ENCODE measurements around the gene TXNL4B.
"Not testable (repeated sequence)": the region's sequence is repeated elsewhere in the genome, so short reads cannot be mapped to it uniquely, and the experiment has no call there.

The TXNL4B gene

GRCh38 chr16:72073560-72074230 is 19.7 kb downstream of the TXNL4B start:
- Mint-ChIP-seq H3K4me3 (no peak overlapping the region), H3K9me3 (no peaks in the 10 kb centered on the region), H3K4me1 (ENCODE audit: low read depth) (no peaks in the 10 kb centered on the region), H3K27ac (no peak overlapping the region), H3K36me3 (ENCODE audit: low read depth) (no peaks in the 10 kb centered on the region), H3K27me3 (ENCODE audit: low read depth) (no peaks in the 10 kb centered on the region)
- DNase-seq (ENCODE audit: low spot score): no peak

GRCh38 chr16:72072514-72073342 is 20.7 kb downstream of the TXNL4B start:
- H3K4me1 Mint-ChIP-seq (ENCODE audit: low read depth): no peaks in the 10 kb centered on the region

GRCh38 chr16:72068930-72069329 is 24.5 kb downstream of the TXNL4B start:
- DNase-seq (ENCODE audit: low spot score): no peak

More at GRCh38 chr16:72072514-72073342, 20.7 kb downstream of the TXNL4B start:
- H3K27ac Mint-ChIP-seq: no peak overlapping the region
- no peak for DNase-seq (ENCODE audit: low spot score)
- no peaks in the 10 kb centered on the region for H3K36me3 Mint-ChIP-seq (ENCODE audit: low read depth)
- no peaks in the 10 kb centered on the region for H3K27me3 Mint-ChIP-seq (ENCODE audit: low read depth)
- no peak overlapping the region for H3K4me3 Mint-ChIP-seq
- no peaks in the 10 kb centered on the region for H3K9me3 Mint-ChIP-seq

GRCh38 chr16:72066747-72067146 is 26.7 kb downstream of the TXNL4B start:
- Mint-ChIP-seq H3K4me1 (ENCODE audit: low read depth) (no peaks in the 10 kb centered on the region), H3K9me3 (no peaks in the 10 kb centered on the region), H3K27me3 (ENCODE audit: low read depth) (no peaks in the 10 kb centered on the region), H3K4me3 (no peak overlapping the region), H3K27ac (no peak overlapping the region), H3K36me3 (ENCODE audit: low read depth) (no peaks in the 10 kb centered on the region)
- DNase-seq (ENCODE audit: low spot score): no peak

More at GRCh38 chr16:72068930-72069329, 24.5 kb downstream of the TXNL4B start:
- Mint-ChIP-seq H3K4me1 (ENCODE audit: low read depth) (no peaks in the 10 kb centered on the region), H3K27ac (no peak overlapping the region), H3K36me3 (ENCODE audit: low read depth) (no peaks in the 10 kb centered on the region), H3K9me3 (no peaks in the 10 kb centered on the region), H3K27me3 (ENCODE audit: low read depth) (no peaks in the 10 kb centered on the region), H3K4me3 (no peak overlapping the region)

- H3K27ac Mint-ChIP-seq: no peak overlapping the region
These were observed 29.0 kb downstream of the TXNL4B start for GRCh38 chr16:72064361-72064894.

GRCh38 chr16:72061564-72061963 is 31.9 kb downstream of the TXNL4B start:
- no peak for DNase-seq (ENCODE audit: low spot score)
- no peak overlapping the region for H3K4me3 Mint-ChIP-seq
- H3K27ac Mint-ChIP-seq: no peak overlapping the region
- no peaks in the 10 kb centered on the region for H3K9me3 Mint-ChIP-seq
- no peaks in the 10 kb centered on the region for H3K4me1 Mint-ChIP-seq (ENCODE audit: low read depth)
- H3K27me3 Mint-ChIP-seq (ENCODE audit: low read depth): no peaks in the 10 kb centered on the region
- H3K36me3 Mint-ChIP-seq (ENCODE audit: low read depth): no peaks in the 10 kb centered on the region

More at GRCh38 chr16:72064361-72064894, 29.0 kb downstream of the TXNL4B start:
- Mint-ChIP-seq H3K9me3 (no peaks in the 10 kb centered on the region), H3K36me3 (ENCODE audit: low read depth) (no peaks in the 10 kb centered on the region), H3K27me3 (ENCODE audit: low read depth) (no peaks in the 10 kb centered on the region), H3K4me3 (no peak overlapping the region), H3K4me1 (ENCODE audit: low read depth) (no peaks in the 10 kb centered on the region)
- DNase-seq (ENCODE audit: low spot score): no peak

- H3K4me3 Mint-ChIP-seq: no peak overlapping the region
- no peaks in the 10 kb centered on the region for H3K9me3 Mint-ChIP-seq
- no peak for DNase-seq (ENCODE audit: low spot score)
- H3K4me1 Mint-ChIP-seq (ENCODE audit: low read depth): no peaks in the 10 kb centered on the region
- H3K27ac Mint-ChIP-seq: no peak overlapping the region
- no peaks in the 10 kb centered on the region for H3K27me3 Mint-ChIP-seq (ENCODE audit: low read depth)
- H3K36me3 Mint-ChIP-seq (ENCODE audit: low read depth): no peaks in the 10 kb centered on the region
These were observed 33.0 kb downstream of the TXNL4B start for GRCh38 chr16:72060405-72060804.

GRCh38 chr16:72059060-72059459 is 34.4 kb downstream of the TXNL4B start:
- not testable (repeated sequence) for H3K27ac Mint-ChIP-seq; DNase-seq (ENCODE audit: low spot score)

GRCh38 chr16:72057313-72057712 is 36.1 kb downstream of the TXNL4B start:
- H3K27ac Mint-ChIP-seq; H3K36me3 Mint-ChIP-seq (ENCODE audit: low read depth); H3K9me3 Mint-ChIP-seq: not testable (repeated sequence)

More at GRCh38 chr16:72059060-72059459, 34.4 kb downstream of the TXNL4B start:
- H3K36me3 Mint-ChIP-seq (ENCODE audit: low read depth); H3K27me3 Mint-ChIP-seq (ENCODE audit: low read depth); H3K4me1 Mint-ChIP-seq (ENCODE audit: low read depth); H3K4me3 Mint-ChIP-seq; H3K9me3 Mint-ChIP-seq: not testable (repeated sequence)

GRCh38 chr16:72055911-72056310 is 37.5 kb downstream of the TXNL4B start:
- Mint-ChIP-seq H3K9me3 (no peaks in the 10 kb centered on the region), H3K36me3 (ENCODE audit: low read depth) (no peaks in the 10 kb centered on the region), H3K4me3 (no peak overlapping the region), H3K27ac (no peak overlapping the region), H3K27me3 (ENCODE audit: low read depth) (no peaks in the 10 kb centered on the region), H3K4me1 (ENCODE audit: low read depth) (no peaks in the 10 kb centered on the region)
- DNase-seq (ENCODE audit: low spot score): no peak

More at GRCh38 chr16:72057313-72057712, 36.1 kb downstream of the TXNL4B start:
- DNase-seq (ENCODE audit: low spot score); H3K4me3 Mint-ChIP-seq; H3K27me3 Mint-ChIP-seq (ENCODE audit: low read depth); H3K4me1 Mint-ChIP-seq (ENCODE audit: low read depth): not testable (repeated sequence)

GRCh38 chr16:72054254-72054847 is 39.1 kb downstream of the TXNL4B start, which contains the start of gene HP:
TSS of gene HP (plus strand) at chr16:72054505. CDS start at chr16:72054653, 148 bp downstream.
- H3K9me3 Mint-ChIP-seq; DNase-seq (ENCODE audit: low spot score); H3K4me1 Mint-ChIP-seq (ENCODE audit: low read depth); H3K27ac Mint-ChIP-seq; H3K27me3 Mint-ChIP-seq (ENCODE audit: low read depth); H3K4me3 Mint-ChIP-seq; H3K36me3 Mint-ChIP-seq (ENCODE audit: low read depth): not testable (repeated sequence)

- Mint-ChIP-seq H3K4me3 (no peak overlapping the region), H3K36me3 (ENCODE audit: low read depth) (no peaks in the 10 kb centered on the region), H3K27ac (no peak overlapping the region), H3K27me3 (ENCODE audit: low read depth) (peaks cover 3% of the 10 kb centered on the region), H3K4me1 (ENCODE audit: low read depth) (no peaks in the 10 kb centered on the region), H3K9me3 (peaks cover 12% of the 10 kb centered on the region)
- DNase-seq (ENCODE audit: low spot score): no peak
These were observed 41.6 kb downstream of the TXNL4B start for GRCh38 chr16:72051818-72052217.

GRCh38 chr16:72050769-72051464 is 42.5 kb downstream of the TXNL4B start:
- Mint-ChIP-seq H3K36me3 (ENCODE audit: low read depth) (no peaks in the 10 kb centered on the region), H3K4me3 (no peak overlapping the region), H3K4me1 (ENCODE audit: low read depth) (no peaks in the 10 kb centered on the region), H3K27me3 (ENCODE audit: low read depth) (peaks cover 3% of the 10 kb centered on the region), H3K9me3 (peaks cover 12% of the 10 kb centered on the region), H3K27ac (no peak overlapping the region)
- no peak for DNase-seq (ENCODE audit: low spot score)
